Type B pancreatic cell (in vitro differentiated cells): Measurements from ENCODE around the gene SHROOM3. TPM values are rescaled to one million over a fixed set of nuclear protein-coding genes. Genes with fewer than 3 reads are reported as not detected.

Source experiments
- DNase-seq: peaks from one replicate; pipeline ENCODE4 v3.0.0; 2021; ENCODE audit warnings: mixed read lengths; ENCODE audit not compliant: unreplicated experiment; ENCODE audit errors: extremely low spot score
- H3K27ac Mint-ChIP-seq: 2 replicates; pipeline ENCODE4 v1.8.0; 2021; ENCODE audit warnings: mild to moderate bottlenecking, mixed read lengths
- H3K27me3 Mint-ChIP-seq: 2 replicates; pipeline ENCODE4 v1.8.0; 2021; ENCODE audit warnings: mixed read lengths
- H3K36me3 Mint-ChIP-seq: 2 replicates; pipeline ENCODE4 v1.8.0; 2021; ENCODE audit warnings: mixed read lengths
- H3K4me1 Mint-ChIP-seq: one replicate; pipeline ENCODE4 v1.8.0; 2021; ENCODE audit warnings: mixed read lengths; ENCODE audit not compliant: unreplicated experiment
- H3K4me3 Mint-ChIP-seq: 2 replicates; pipeline ENCODE4 v1.8.0; 2021; ENCODE audit warnings: mild to moderate bottlenecking, mixed read lengths
- H3K9me3 Mint-ChIP-seq: 2 replicates; pipeline ENCODE4 v1.8.0; 2021; ENCODE audit warnings: mixed read lengths
- CTCF ChIP-seq: fragments of 200-600 bp; sonication (generic); conservative IDR thresholded peaks from 2 replicates; pipeline ENCODE4 v1.5.0; 2021; ENCODE audit warnings: antibody characterized with exemption, mild to moderate bottlenecking
- total RNA-seq: library from RNA; stranded (reverse); gene quantifications from 2 replicates; pipeline ENCODE4 v1.2.1, GENCODE V29; 2021; ENCODE audit warnings: low replicate concordance

SHROOM3 gene
- total RNA-seq, 1 donor from 2014 or later, result 38.6 TPM

- no peak for DNase-seq
- H3K9me3 Mint-ChIP-seq, result peaks cover 14% of the 10 kb centered on the region
- no peaks in the 10 kb centered on the region for H3K27me3 Mint-ChIP-seq
- H3K4me3 Mint-ChIP-seq, result peak overlapping the region; percentile 72
- peaks cover 10% of the 10 kb centered on the region for H3K36me3 Mint-ChIP-seq
- peaks cover 13% of the 10 kb centered on the region for H3K4me1 Mint-ChIP-seq
- no peak for TF ChIP-seq CTCF
- H3K27ac Mint-ChIP-seq, result peak overlapping the region; percentile 99
Observed at GRCh38 chr4:76458825-76459224, 23.8 kb downstream of the SHROOM3 start.

- H3K4me3 Mint-ChIP-seq, result peak overlapping the region; percentile 72
Observed at GRCh38 chr4:76459291-76459723, 24.3 kb downstream of the SHROOM3 start.

GRCh38 chr4:76463568-76463967 is 28.5 kb downstream of the SHROOM3 start:
- Mint-ChIP-seq H3K36me3 (peaks cover 5% of the 10 kb centered on the region), H3K27me3 (no peaks in the 10 kb centered on the region), H3K27ac (no peak overlapping the region), H3K4me3 (no peak overlapping the region), H3K4me1 (peaks cover 12% of the 10 kb centered on the region), H3K9me3 (peaks cover 8% of the 10 kb centered on the region)
- TF ChIP-seq CTCF, result no peak
- no peak for DNase-seq

More at GRCh38 chr4:76459291-76459723, 24.3 kb downstream of the SHROOM3 start:
- peaks cover 14% of the 10 kb centered on the region for H3K9me3 Mint-ChIP-seq
- no peak for TF ChIP-seq CTCF
- H3K4me1 Mint-ChIP-seq, result peaks cover 13% of the 10 kb centered on the region
- H3K27ac Mint-ChIP-seq, result peak overlapping the region; percentile 99
- H3K27me3 Mint-ChIP-seq, result no peaks in the 10 kb centered on the region
- peaks cover 10% of the 10 kb centered on the region for H3K36me3 Mint-ChIP-seq
- no peak for DNase-seq

GRCh38 chr4:76470064-76470463 is 35.0 kb downstream of the SHROOM3 start:
- Mint-ChIP-seq H3K4me3 (no peak overlapping the region), H3K4me1 (peaks cover 3% of the 10 kb centered on the region), H3K27me3 (no peaks in the 10 kb centered on the region), H3K9me3 (no peaks in the 10 kb centered on the region), H3K36me3 (no peaks in the 10 kb centered on the region), H3K27ac (no peak overlapping the region)
- no peak for DNase-seq
- TF ChIP-seq CTCF, result no peak

- H3K36me3 Mint-ChIP-seq, result no peaks in the 10 kb centered on the region
- no peak for DNase-seq
- no peak overlapping the region for H3K27ac Mint-ChIP-seq
- H3K4me3 Mint-ChIP-seq, result no peak overlapping the region
- no peaks in the 10 kb centered on the region for H3K27me3 Mint-ChIP-seq
- TF ChIP-seq CTCF, result no peak
- no peaks in the 10 kb centered on the region for H3K9me3 Mint-ChIP-seq
- peaks cover 3% of the 10 kb centered on the region for H3K4me1 Mint-ChIP-seq
Observed at GRCh38 chr4:76470532-76470931, 35.5 kb downstream of the SHROOM3 start.

GRCh38 chr4:76476571-76476970 is 41.5 kb downstream of the SHROOM3 start:
- Mint-ChIP-seq H3K4me3 (no peak overlapping the region), H3K27ac (no peak overlapping the region), H3K27me3 (no peaks in the 10 kb centered on the region), H3K9me3 (peaks cover 6% of the 10 kb centered on the region), H3K36me3 (no peaks in the 10 kb centered on the region), H3K4me1 (no peaks in the 10 kb centered on the region)
- DNase-seq, result no peak
- TF ChIP-seq CTCF, result no peak
